Panc1 (cell line): Measurements from ENCODE around the gene ZNF521. TPM values are rescaled to one million over a fixed set of nuclear protein-coding genes. Genes with fewer than 3 reads are reported as not detected.

Experiments
- ATAC-seq: fragments of 200-7000 bp; cut with Tn5 transposase; 2 replicates; pipeline ENCODE4 v1.9.1; 2020; ENCODE audit warnings: mild to moderate bottlenecking, moderate library complexity
- BruUV-seq: library from RNA; stranded (reverse); fragments of 400-500 nt; replicated peaks from 2 replicates; lab custom pipeline; 2021; lab: Mats Ljungman, UMichigan
- CTCF ChIA-PET: fragments of 300-600 bp; sonication (Branson Sonifier 250); formaldehyde crosslinking; loops from one replicate; lab custom pipeline; 2022; ENCODE audit warnings: antibody characterized with exemption; lab: Charles Lee
- POLR2A ChIA-PET: fragments of 300-600 bp; sonication (Branson Sonifier 250); formaldehyde crosslinking; loops from one replicate; lab custom pipeline; 2022; ENCODE audit warnings: antibody characterized with exemption; lab: Charles Lee
- DNase-seq: peaks from one replicate; pipeline ENCODE4 v3.0.0-alpha.2; 2010; ENCODE audit warnings: low read depth, low spot score
- H3K27ac ChIP-seq: 2 replicates; pipeline ENCODE4 v1.5.1; 2011; ENCODE audit warnings: mild to moderate bottlenecking, low read length, inconsistent platforms
- H3K27me3 ChIP-seq: fragments of 200-500 bp; sonication (Bioruptor generic); 2 replicates; pipeline ENCODE4 v1.6.0; 2014; ENCODE audit warnings: low read length, inconsistent platforms; ENCODE audit not compliant: control insufficient read depth, insufficient read depth
- H3K36me3 ChIP-seq: fragments of 200-500 bp; sonication (Bioruptor generic); 2 replicates; pipeline ENCODE4 v1.5.1; 2014; ENCODE audit warnings: inconsistent platforms, mild to moderate bottlenecking, low read length, moderate library complexity; ENCODE audit not compliant: control insufficient read depth, insufficient read depth
- H3K4me1 ChIP-seq: 2 replicates; pipeline ENCODE4 v1.5.1; 2011; ENCODE audit warnings: inconsistent platforms, mild to moderate bottlenecking, low read length, moderate library complexity; ENCODE audit not compliant: control insufficient read depth, insufficient read depth
- H3K4me3 ChIP-seq, 2 experiments: 2 replicates each; pipeline ENCODE4 v1.5.1; 2011 to 2012; ENCODE audit warnings: low read depth in 2 of 2, low read length in 2 of 2, mild to moderate bottlenecking in 2 of 2, inconsistent platforms in 1 of 2, moderate library complexity in 1 of 2
- H3K9me3 ChIP-seq: fragments of 200-500 bp; sonication (Bioruptor generic); 2 replicates; pipeline ENCODE4 v1.5.1; 2014; ENCODE audit warnings: low read depth, mild to moderate bottlenecking, inconsistent platforms, low read length, moderate library complexity; ENCODE audit not compliant: control insufficient read depth, insufficient read depth
- CTCF ChIP-seq: fragments of 450-650 bp; IDR thresholded peaks from 2 replicates; pipeline ENCODE4 v1.5.1; 2017; ENCODE audit warnings: mild to moderate bottlenecking
- POLR2AphosphoS5 ChIP-seq: IDR thresholded peaks from 2 replicates; pipeline ENCODE4 v1.6.1; 2012; ENCODE audit warnings: mild to moderate bottlenecking, low read depth, low read length, moderate library complexity
- REST ChIP-seq, 2 experiments: IDR thresholded peaks; 2 replicates each; pipeline ENCODE4 v1.6.1; 2011 to 2012; ENCODE audit warnings: low read depth in 2 of 2, control low read depth in 1 of 2, low read length in 1 of 2, mild to moderate bottlenecking in 1 of 2, moderate library complexity in 1 of 2; ENCODE audit not compliant: insufficient read depth in 1 of 2
- SIN3A ChIP-seq: IDR thresholded peaks from 2 replicates; pipeline ENCODE4 v1.6.1; 2012; ENCODE audit warnings: low read depth, mild to moderate bottlenecking, low read length, moderate library complexity, borderline replicate concordance; ENCODE audit not compliant: insufficient read depth
- TCF7L2 ChIP-seq: IDR thresholded peaks from 2 replicates; pipeline ENCODE4 v1.6.1; 2011; ENCODE audit warnings: mild to moderate bottlenecking, low read depth, low read length, inconsistent platforms
- in situ Hi-C: cut with HindIII; loops from 2 replicates; pipeline ENCODE4 v1.10.0; 2016; ENCODE audit warnings: low sequenced_read_pairs, low pct_unique_long_range_greater_than_20kb
- intact Hi-C: fragments of 100-400 bp; cut with micrococcal nuclease; formaldehyde crosslinking; loops from one replicate; pipeline ENCODE4 v1.10.0; 2022; ENCODE audit not compliant: unreplicated experiment
- total RNA-seq: library from RNA; stranded (reverse); gene quantifications from one replicate; pipeline ENCODE4 v1.2.1, GENCODE V29; 2021; ENCODE audit not compliant: unreplicated experiment

The ZNF521 gene
- total RNA-seq, 1 experiment from 2014 or later = 0.15 TPM

- BruUV-seq = no TSS peak
- H3K9me3 ChIP-seq = no peaks in the 10 kb centered on the region
- no peaks in the 10 kb centered on the region for H3K4me1 ChIP-seq
- in situ Hi-C loops = no loop called here
- ChIA-PET CTCF (no interaction called here), POLR2A (no interaction called here)
- DNase-seq (no peak), ATAC-seq (no peak)
- TF ChIP-seq TCF7L2 = no peak
- no peak for TF ChIP-seq POLR2AphosphoS5
- H3K36me3 ChIP-seq = no peaks in the 10 kb centered on the region
- intact Hi-C loops = no loop called here
- no peak overlapping the region for H3K27ac ChIP-seq
- no peak overlapping the region for H3K4me3 ChIP-seq
- no peaks in the 10 kb centered on the region for H3K27me3 ChIP-seq
These were observed 112.8 kb downstream of the ZNF521 start for GRCh38 chr18:25239151-25239550.

- H3K9me3 ChIP-seq = no peaks in the 10 kb centered on the region
- intact Hi-C loops (no loop called here), in situ Hi-C loops (no loop called here)
- TF ChIP-seq POLR2AphosphoS5 (no peak), CTCF (no peak), REST (IDR thresholded peaks at IDR 0.05; ENCODE audit: insufficient read depth in 1 of 2, low read depth in 2 of 2, low read length in 1 of 2) (no peak), SIN3A (no peak), TCF7L2 (no peak)
- H3K36me3 ChIP-seq = no peaks in the 10 kb centered on the region
- no peaks in the 10 kb centered on the region for H3K4me1 ChIP-seq
- no peaks in the 10 kb centered on the region for H3K27me3 ChIP-seq
- ATAC-seq (no peak), DNase-seq (no peak)
- CTCF ChIA-PET = no interaction called here
- no peak overlapping the region for H3K4me3 ChIP-seq
- POLR2A ChIA-PET = no interaction called here
- no TSS peak for BruUV-seq
- no peak overlapping the region for H3K27ac ChIP-seq
These were observed 114.2 kb downstream of the ZNF521 start for GRCh38 chr18:25237571-25238267.

- CTCF ChIA-PET = no interaction called here
- H3K4me3 ChIP-seq = no peak overlapping the region
- no TSS peak for BruUV-seq
- in situ Hi-C loops = no loop called here
- POLR2A ChIA-PET = no interaction called here
- DNase-seq = no peak
- H3K9me3 ChIP-seq = no peaks in the 10 kb centered on the region
- H3K4me1 ChIP-seq = no peaks in the 10 kb centered on the region
- intact Hi-C loops = no loop called here
- ATAC-seq = no peak
- no peaks in the 10 kb centered on the region for H3K27me3 ChIP-seq
- H3K27ac ChIP-seq = no peak overlapping the region
- TF ChIP-seq CTCF (no peak), POLR2AphosphoS5 (no peak), SIN3A (no peak), REST (IDR thresholded peaks at IDR 0.05; ENCODE audit: insufficient read depth in 1 of 2, low read depth in 2 of 2, low read length in 1 of 2) (no peak), TCF7L2 (no peak)
- no peaks in the 10 kb centered on the region for H3K36me3 ChIP-seq
These were observed 115.2 kb downstream of the ZNF521 start for GRCh38 chr18:25236736-25237135.
